Cerebellar nuclear complex (tissue), 1 donor: ENCODE results near the gene TIMD4.

Source experiments
- DNase-seq, 2 experiments: peaks; one replicate each; lab custom pipeline; 2025; lab: John Stamatoyannopoulos, UW

TIMD4 gene

DNA sequence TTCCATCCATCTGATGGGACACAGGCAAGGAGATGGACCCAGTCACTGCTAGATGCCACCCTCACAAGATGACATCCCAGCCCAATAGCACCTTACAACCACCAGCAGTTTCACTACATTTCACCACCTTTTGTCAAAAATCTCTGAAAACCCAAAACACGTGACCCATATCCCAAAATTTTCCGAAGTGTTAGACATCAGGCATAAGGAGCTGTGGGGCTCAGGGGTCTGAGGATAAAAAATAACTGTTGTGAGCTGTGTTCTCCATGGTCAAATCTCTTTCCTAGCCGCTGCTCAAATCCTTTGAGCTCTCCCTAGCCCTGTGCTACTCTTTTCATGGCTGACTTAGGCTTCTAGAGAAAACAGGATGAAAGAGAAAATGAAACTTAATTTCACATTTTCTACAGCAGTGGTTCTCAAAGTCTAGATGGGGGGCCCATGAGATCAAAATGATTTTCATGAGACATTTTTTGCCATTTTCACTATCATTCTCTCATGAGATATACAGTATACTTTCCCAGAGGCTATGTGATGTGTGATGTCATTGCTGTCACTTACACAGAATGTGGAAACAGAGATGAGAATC, 40.7 kb downstream of the TIMD4 start:
- no peak for DNase-seq

DNA sequence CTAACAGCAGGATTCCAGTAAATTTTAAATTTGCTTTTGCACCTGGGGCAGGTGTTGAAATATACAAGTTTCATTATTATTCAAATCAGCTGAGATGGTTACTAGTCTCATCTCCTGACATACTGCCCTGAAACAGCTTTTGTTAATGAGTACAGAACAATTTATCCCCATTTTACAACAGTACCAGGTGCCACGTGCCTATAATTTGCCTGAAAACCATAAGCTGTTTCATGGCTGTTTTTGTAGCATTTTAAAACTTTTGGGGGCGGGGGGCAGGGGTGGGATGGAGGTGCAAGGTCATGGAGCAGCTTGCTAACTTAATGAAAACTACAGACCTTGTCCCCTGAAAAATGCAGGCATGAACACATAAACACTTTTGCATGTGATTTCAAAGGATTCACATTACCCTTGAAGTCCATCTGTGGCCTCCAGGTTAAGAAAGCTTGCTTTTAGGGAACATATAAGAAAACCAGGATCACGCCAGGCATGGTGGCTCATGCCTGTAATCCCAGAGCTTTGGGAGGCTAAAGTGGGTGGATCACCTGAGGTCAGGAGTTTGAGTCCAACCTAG, 42.1 kb downstream of the TIMD4 start:
- DNase-seq, result no peak

GRCh38 chr5:156920042-156920860, 42.8 kb downstream of the TIMD4 start:
- no peak for DNase-seq

GRCh38 chr5:156918311-156918845, 44.6 kb downstream of the TIMD4 start:
- no peak for DNase-seq

DNA sequence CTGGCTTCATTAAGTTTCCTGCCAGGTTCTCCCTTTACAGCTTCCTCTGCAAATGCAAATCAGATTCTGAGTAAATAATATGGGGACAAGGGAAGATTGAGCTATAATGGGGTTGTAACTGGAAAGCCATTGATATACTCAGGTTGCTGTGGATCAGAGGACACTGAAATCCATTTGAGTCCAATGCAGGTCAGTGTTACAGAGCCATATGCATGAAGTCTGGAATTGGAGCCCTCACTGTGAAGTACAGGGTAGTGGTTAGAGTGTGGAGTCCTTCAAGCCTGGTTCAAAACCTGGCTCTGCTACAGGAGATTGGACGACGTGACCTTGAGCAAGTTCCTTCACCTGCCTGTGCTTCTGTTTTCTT, 48.7 kb downstream of the TIMD4 start:
- DNase-seq, result no peak

GRCh38 chr5:156913719-156914370, 49.2 kb downstream of the TIMD4 start:
- no peak for DNase-seq

- DNase-seq, result no peak
These were observed 49.7 kb downstream of the TIMD4 start for GRCh38 chr5:156913355-156913718.

GRCh38 chr5:156912869-156913268, 50.2 kb downstream of the TIMD4 start:
- no peak for DNase-seq

DNA sequence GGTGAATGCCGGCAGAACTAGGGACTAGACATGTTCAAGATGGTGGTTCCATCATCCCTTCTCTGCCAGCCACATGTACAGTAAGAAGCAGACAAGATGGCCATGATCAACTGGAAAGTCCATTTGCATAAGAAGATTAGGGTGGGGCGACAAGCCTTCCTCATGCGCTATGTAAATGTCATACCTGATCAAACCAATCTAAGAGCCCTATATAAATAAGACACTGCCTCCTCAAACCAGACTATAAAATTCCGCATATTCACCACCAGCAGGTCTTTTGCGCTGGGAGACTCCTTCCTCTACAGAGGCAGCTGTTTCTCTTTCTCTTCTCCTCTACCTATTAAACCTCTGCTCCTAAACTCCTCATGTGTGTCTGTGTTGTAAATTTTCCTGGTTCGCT, 53.8 kb downstream of the TIMD4 start:
- DNase-seq, result no peak

DNA sequence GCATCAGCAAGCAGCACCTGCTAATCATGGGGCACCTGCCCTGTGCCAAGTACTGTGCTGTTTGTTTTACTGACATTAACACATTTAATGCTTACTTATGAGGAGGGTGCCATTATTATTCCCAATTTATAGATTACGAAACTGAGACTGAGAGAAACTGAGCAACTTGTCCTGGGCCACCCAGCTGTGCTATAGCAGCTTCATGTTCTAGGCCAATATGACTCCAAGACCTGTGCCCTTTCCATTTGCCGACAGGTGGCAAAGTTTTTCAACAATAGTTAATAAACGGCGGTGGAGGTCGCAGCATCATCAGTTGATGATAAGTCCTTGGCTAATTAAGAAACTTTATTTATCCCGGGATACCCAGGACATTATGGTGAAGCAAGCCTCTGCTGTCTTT, 55.4 kb downstream of the TIMD4 start:
- DNase-seq, result no peak

- DNase-seq, result no peak
These were observed 56.2 kb downstream of the TIMD4 start for GRCh38 chr5:156906807-156907206.

GRCh38 chr5:156896546-156896945, 66.5 kb downstream of the TIMD4 start:
- DNase-seq, result no peak

DNA sequence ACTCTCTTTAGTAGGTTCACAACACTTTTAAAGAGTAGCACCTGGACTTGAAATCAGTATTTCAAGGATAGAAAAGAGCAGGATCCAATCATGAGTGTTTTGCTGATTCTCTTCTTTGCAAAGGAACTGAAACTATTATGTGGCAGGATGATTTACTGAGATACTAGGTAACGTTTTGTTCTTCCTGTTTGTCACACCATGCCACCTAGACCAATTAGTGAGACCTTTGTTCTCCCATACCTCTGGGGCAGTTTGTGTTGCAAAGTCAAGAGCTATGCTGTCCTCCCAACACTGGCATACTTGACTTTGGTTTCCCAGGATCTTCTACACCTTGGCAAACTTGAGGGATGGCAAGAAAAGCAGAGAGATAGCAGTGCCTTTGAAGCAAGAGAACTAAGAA, 69.5 kb downstream of the TIMD4 start:
- DNase-seq, result no peak

GRCh38 chr5:156892864-156893263, 70.2 kb downstream of the TIMD4 start:
- no peak for DNase-seq

DNA sequence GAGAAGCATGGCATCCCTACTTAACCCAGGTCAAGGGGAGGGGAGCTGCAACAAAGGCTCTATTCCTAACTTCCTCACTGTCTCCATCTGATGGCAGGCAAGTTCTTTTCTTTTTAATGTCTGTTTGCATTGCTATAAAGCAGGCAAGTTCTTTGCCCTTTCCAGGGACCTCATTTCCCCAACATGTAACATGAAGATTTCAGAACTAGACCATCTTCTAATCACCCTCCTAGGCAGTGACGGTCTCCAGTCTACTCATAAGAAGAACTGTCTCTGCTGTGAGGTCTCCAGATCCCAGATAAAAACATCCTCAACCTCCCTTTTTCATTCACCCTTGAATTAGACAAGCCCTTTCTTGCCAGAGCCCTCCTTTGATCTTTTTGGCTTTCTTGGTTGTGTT, 70.8 kb downstream of the TIMD4 start:
- no peak for DNase-seq

GRCh38 chr5:156888520-156888919, 74.5 kb downstream of the TIMD4 start:
- no peak for DNase-seq

DNA sequence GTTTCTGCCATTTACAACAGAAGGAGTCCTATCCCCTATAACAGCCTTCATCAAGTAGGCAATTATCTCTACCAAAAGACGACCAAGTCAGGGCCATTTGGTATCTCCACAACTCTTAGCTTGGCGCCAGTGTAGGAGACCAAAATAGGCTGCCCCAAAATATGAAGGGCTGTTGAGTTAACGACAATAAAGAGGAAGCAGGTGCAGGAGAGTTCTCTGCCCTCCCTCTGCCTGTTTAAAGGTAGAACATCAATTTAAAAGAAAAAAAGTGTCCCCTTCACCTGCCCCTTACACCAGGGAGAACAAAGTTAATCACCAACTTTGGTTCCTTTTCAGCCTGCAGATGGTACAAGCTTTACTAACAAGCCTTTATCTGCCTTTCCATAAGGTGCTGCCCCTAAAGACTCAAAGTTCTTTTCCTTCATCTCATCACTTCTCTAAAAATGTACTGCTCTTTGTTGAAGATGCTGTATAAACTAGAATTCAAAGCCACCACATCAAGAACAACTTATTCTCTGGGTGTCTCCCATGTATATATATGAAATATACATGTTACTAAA, 79.6 kb downstream of the TIMD4 start:
- DNase-seq, result no peak

GRCh38 chr5:156879665-156880285, 83.3 kb downstream of the TIMD4 start:
- DNase-seq, result no peak

GRCh38 chr5:156871212-156871611, 91.8 kb downstream of the TIMD4 start:
- DNase-seq, result no peak

DNA sequence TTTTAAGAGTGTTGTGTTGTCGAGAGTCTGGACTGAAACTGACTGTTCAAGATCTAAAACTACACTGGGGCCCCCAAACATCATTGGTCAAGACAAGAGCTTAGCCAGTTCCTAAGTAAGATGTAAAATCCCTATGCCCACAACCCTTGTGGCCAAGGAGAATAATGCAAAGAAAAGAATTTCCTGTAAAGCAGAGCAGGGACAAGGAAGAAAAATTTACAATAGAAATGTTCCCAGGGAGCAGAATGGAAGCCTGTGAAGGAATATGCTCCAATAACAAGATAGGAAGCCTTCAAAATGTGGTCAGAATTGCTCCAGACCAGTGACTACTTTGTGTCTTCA, 92.6 kb downstream of the TIMD4 start:
- DNase-seq, result no peak
